ENCODE measurements around the gene MOCS1. TPM values are rescaled to one million over a fixed set of nuclear protein-coding genes. Genes with fewer than 3 reads are reported as not detected.

The MOCS1 gene
- total RNA-seq, 4 donors from 2014 or later, result 26.4 to 61.7 (median 38.4) TPM

GRCh38 chr6:39933669-39934130 is 562 bp downstream of the MOCS1 start:
- Histone ChIP-seq H3K4me1 (peaks cover 61 to 63% of the 10 kb centered on the region in 2 donors), H3K27me3 (no peaks in the 10 kb centered on the region), H3K9me3 (no peaks in the 10 kb centered on the region), H3K4me3 (peak overlapping the region; percentile 80 to 98 (median 94)), H3K27ac (peak overlapping the region; percentile 95 to 99 (median 97)), H3K36me3 (no peaks in the 10 kb centered on the region)
- DNase-seq (peak in 1 of 2 donors; percentile 57), ATAC-seq (peak; percentile 69 to 78)
- TF ChIP-seq POLR2A (IDR thresholded peaks at IDR 0.05) (no peak), CTCF (IDR thresholded peaks at IDR 0.05 in 4 of 5, conservative IDR thresholded peaks at IDR 0.05 in 1 of 5) (no peak)
- intact Hi-C loops (cut with DNase I; ENCODE audit: low total_unique reads), result loop anchor here (5.0 to 10.0 kb wide), 3 partner anchors 851 to 1139 kb away; partner anchors contain the start of genes NFYA and OARD1
- in situ Hi-C loops (cut with MboI; ENCODE audit: low sequenced_read_pairs in 4 of 4), result no loop called here

- peak in 1 of 2 donors; percentile 12 for ATAC-seq
- DNase-seq, result no peak
- in situ Hi-C loops (cut with MboI; ENCODE audit: low sequenced_read_pairs in 4 of 4) (no loop called here), intact Hi-C loops (cut with DNase I; ENCODE audit: low total_unique reads) (loop anchor here (5.0 to 10.0 kb wide), 3 partner anchors 852 to 1140 kb away; partner anchors contain the start of genes NFYA and OARD1)
- no peak for TF ChIP-seq CTCF (IDR thresholded peaks at IDR 0.05 in 4 of 5, conservative IDR thresholded peaks at IDR 0.05 in 1 of 5)
- TF ChIP-seq POLR2A (IDR thresholded peaks at IDR 0.05), result no peak
- Histone ChIP-seq H3K4me3 (peak overlapping the region; percentile 80 to 98 (median 94)), H3K36me3 (no peaks in the 10 kb centered on the region), H3K9me3 (no peaks in the 10 kb centered on the region), H3K27ac (peak overlapping the region; percentile 95 to 99 (median 97)), H3K27me3 (no peaks in the 10 kb centered on the region), H3K4me1 (peaks cover 64 to 66% of the 10 kb centered on the region in 2 donors)
Measured at GRCh38 chr6:39932386-39932910, 1.8 kb downstream of the MOCS1 start.

- in situ Hi-C loops (cut with MboI; ENCODE audit: low sequenced_read_pairs in 4 of 4) (no loop called here), intact Hi-C loops (cut with DNase I; ENCODE audit: low total_unique reads) (loop anchor here (5.0 to 10.0 kb wide), 3 partner anchors 853 to 1141 kb away; partner anchors contain the start of genes NFYA and OARD1)
- no peaks in the 10 kb centered on the region for H3K27me3 ChIP-seq
- TF ChIP-seq POLR2A (IDR thresholded peaks at IDR 0.05), result no peak
- TF ChIP-seq CTCF (IDR thresholded peaks at IDR 0.05 in 4 of 5, conservative IDR thresholded peaks at IDR 0.05 in 1 of 5), result no peak
- ATAC-seq (no peak), DNase-seq (no peak)
- H3K4me3 ChIP-seq, result peak overlapping the region; percentile 80 to 98 (median 94)
- peak overlapping the region; percentile 95 to 99 (median 97) for H3K27ac ChIP-seq
- H3K4me1 ChIP-seq, result peaks cover 70 to 72% of the 10 kb centered on the region in 2 donors
- H3K36me3 ChIP-seq, result no peaks in the 10 kb centered on the region
- H3K9me3 ChIP-seq, result no peaks in the 10 kb centered on the region
Measured at GRCh38 chr6:39931607-39932006, 2.7 kb downstream of the MOCS1 start.

- peaks cover 0 to 5% of the 10 kb centered on the region in 2 donors for H3K36me3 ChIP-seq
- H3K4me1 ChIP-seq, result peaks cover 72 to 76% of the 10 kb centered on the region in 2 donors
- peak overlapping the region; percentile 95 to 99 (median 97) for H3K27ac ChIP-seq
- TF ChIP-seq CTCF (IDR thresholded peaks at IDR 0.05 in 4 of 5, conservative IDR thresholded peaks at IDR 0.05 in 1 of 5), result no peak
- no peak for TF ChIP-seq POLR2A (IDR thresholded peaks at IDR 0.05)
- peak overlapping the region in 3 of 4 donors; percentile 24 to 26 (median 24) for H3K4me3 ChIP-seq
- DNase-seq (peak; percentile 49 to 59), ATAC-seq (peak; percentile 28 to 50)
- H3K27me3 ChIP-seq, result no peaks in the 10 kb centered on the region
- in situ Hi-C loops (cut with MboI; ENCODE audit: low sequenced_read_pairs in 4 of 4) (no loop called here), intact Hi-C loops (cut with DNase I; ENCODE audit: low total_unique reads) (loop anchor here (5.0 to 10.0 kb wide), 3 partner anchors 854 to 1142 kb away; partner anchors contain the start of genes NFYA and OARD1)
- H3K9me3 ChIP-seq, result no peaks in the 10 kb centered on the region
Measured at GRCh38 chr6:39930540-39930939, 3.7 kb downstream of the MOCS1 start.
